ENCODE measurements around the gene FPR2. TPM values are rescaled to one million over a fixed set of nuclear protein-coding genes. Genes with fewer than 3 reads are reported as not detected.

Gene FPR2
- total RNA-seq, 1 experiment from 2014 or later = not detected

GRCh38 chr19:51779181-51779580, 18.2 kb downstream of the FPR2 start:
- no peaks in the 10 kb centered on the region for H3K36me3 ChIP-seq (ENCODE audit: low read depth)
- no peaks in the 10 kb centered on the region; the same call in 1 of the 2 replicates for H4K20me1 ChIP-seq (ENCODE audit: insufficient read depth)
- no peak for DNase-seq
- H3K27me3 ChIP-seq (ENCODE audit: insufficient read depth, low read depth) = peaks cover 13% of the 10 kb centered on the region
- no peaks in the 10 kb centered on the region for H3K9me2 ChIP-seq (ENCODE audit: insufficient read depth)
- intact Hi-C loops (cut with micrococcal nuclease; ENCODE audit: unreplicated experiment) = loop anchor here (5.0 to 10.0 kb wide), 2 partner anchors 114 to 357 kb away; no protein-coding TSS in a partner anchor
- no peak overlapping the region for H2AFZ ChIP-seq
- no TSS peak for BruUV-seq (replicated peaks)
- no peak overlapping the region for H3K4me2 ChIP-seq
- H3K79me2 ChIP-seq (ENCODE audit: low read depth) = no peaks in the 10 kb centered on the region
- TF ChIP-seq EZH2 (IDR thresholded peaks at IDR 0.05; ENCODE audit: low read depth) = no peak
- TF ChIP-seq, protein P1, sequence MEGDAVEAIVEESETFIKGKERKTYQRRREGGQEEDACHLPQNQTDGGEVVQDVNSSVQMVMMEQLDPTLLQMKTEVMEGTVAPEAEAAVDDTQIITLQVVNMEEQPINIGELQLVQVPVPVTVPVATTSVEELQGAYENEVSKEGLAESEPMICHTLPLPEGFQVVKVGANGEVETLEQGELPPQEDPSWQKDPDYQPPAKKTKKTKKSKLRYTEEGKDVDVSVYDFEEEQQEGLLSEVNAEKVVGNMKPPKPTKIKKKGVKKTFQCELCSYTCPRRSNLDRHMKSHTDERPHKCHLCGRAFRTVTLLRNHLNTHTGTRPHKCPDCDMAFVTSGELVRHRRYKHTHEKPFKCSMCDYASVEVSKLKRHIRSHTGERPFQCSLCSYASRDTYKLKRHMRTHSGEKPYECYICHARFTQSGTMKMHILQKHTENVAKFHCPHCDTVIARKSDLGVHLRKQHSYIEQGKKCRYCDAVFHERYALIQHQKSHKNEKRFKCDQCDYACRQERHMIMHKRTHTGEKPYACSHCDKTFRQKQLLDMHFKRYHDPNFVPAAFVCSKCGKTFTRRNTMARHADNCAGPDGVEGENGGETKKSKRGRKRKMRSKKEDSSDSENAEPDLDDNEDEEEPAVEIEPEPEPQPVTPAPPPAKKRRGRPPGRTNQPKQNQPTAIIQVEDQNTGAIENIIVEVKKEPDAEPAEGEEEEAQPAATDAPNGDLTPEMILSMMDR (conservative IDR thresholded peaks at IDR 0.05) = no peak
- H3K27ac ChIP-seq = no peak overlapping the region
- H3K4me1 ChIP-seq (replicated peaks; ENCODE audit: insufficient read depth) = no peaks in the 10 kb centered on the region
- no peak overlapping the region for H3K4me3 ChIP-seq
- H3K9me3 ChIP-seq (ENCODE audit: insufficient read depth, low read depth) = no peaks in the 10 kb centered on the region
- POLR2A ChIA-PET (ENCODE audit: unreplicated experiment) = no interaction called here
- CTCF ChIA-PET = no interaction called here
- no peaks in the 10 kb centered on the region for H3F3A ChIP-seq (ENCODE audit: insufficient read depth, low read depth)

GRCh38 chr19:51779703-51780102, 18.7 kb downstream of the FPR2 start:
- intact Hi-C loops (cut with micrococcal nuclease; ENCODE audit: unreplicated experiment) = loop anchor here (5.0 to 10.0 kb wide), 2 partner anchors 115 to 357 kb away; no protein-coding TSS in a partner anchor
- Histone ChIP-seq H2AFZ (no peak overlapping the region), H3K27ac (no peak overlapping the region), H3K4me1 (replicated peaks; ENCODE audit: insufficient read depth) (no peaks in the 10 kb centered on the region), H3K36me3 (ENCODE audit: low read depth) (no peaks in the 10 kb centered on the region), H3K27me3 (ENCODE audit: insufficient read depth, low read depth) (peaks cover 15% of the 10 kb centered on the region), H3K9me2 (ENCODE audit: insufficient read depth) (no peaks in the 10 kb centered on the region), H3F3A (ENCODE audit: insufficient read depth, low read depth) (no peaks in the 10 kb centered on the region), H3K9me3 (ENCODE audit: insufficient read depth, low read depth) (no peaks in the 10 kb centered on the region), H4K20me1 (ENCODE audit: insufficient read depth) (no peaks in the 10 kb centered on the region; the same call in 1 of the 2 replicates), H3K4me2 (no peak overlapping the region), H3K4me3 (no peak overlapping the region), H3K79me2 (ENCODE audit: low read depth) (no peaks in the 10 kb centered on the region)
- ChIA-PET POLR2A (ENCODE audit: unreplicated experiment) (no interaction called here), CTCF (no interaction called here)
- BruUV-seq (replicated peaks) = no TSS peak
- no peak for DNase-seq
- TF ChIP-seq, protein P1 (conservative IDR thresholded peaks at IDR 0.05) = no peak
- TF ChIP-seq EZH2 (IDR thresholded peaks at IDR 0.05; ENCODE audit: low read depth) = no peak

- Histone ChIP-seq H3K27me3 (ENCODE audit: insufficient read depth, low read depth) (peaks cover 19% of the 10 kb centered on the region), H3K4me1 (replicated peaks; ENCODE audit: insufficient read depth) (no peaks in the 10 kb centered on the region), H3K36me3 (ENCODE audit: low read depth) (no peaks in the 10 kb centered on the region), H3K4me2 (no peak overlapping the region), H3K9me3 (ENCODE audit: insufficient read depth, low read depth) (no peaks in the 10 kb centered on the region), H4K20me1 (ENCODE audit: insufficient read depth) (no peaks in the 10 kb centered on the region; the same call in 1 of the 2 replicates), H3K9me2 (ENCODE audit: insufficient read depth) (no peaks in the 10 kb centered on the region), H3F3A (ENCODE audit: insufficient read depth, low read depth) (no peaks in the 10 kb centered on the region), H3K79me2 (ENCODE audit: low read depth) (no peaks in the 10 kb centered on the region), H2AFZ (no peak overlapping the region), H3K27ac (no peak overlapping the region), H3K4me3 (no peak overlapping the region)
- BruUV-seq (replicated peaks) = no TSS peak
- DNase-seq = no peak
- CTCF ChIA-PET = no interaction called here
- intact Hi-C loops (cut with micrococcal nuclease; ENCODE audit: unreplicated experiment) = no loop called here
- no peak for TF ChIP-seq EZH2 (IDR thresholded peaks at IDR 0.05; ENCODE audit: low read depth)
- TF ChIP-seq, protein P1 (conservative IDR thresholded peaks at IDR 0.05) = no peak
- POLR2A ChIA-PET (ENCODE audit: unreplicated experiment) = no interaction called here
Measured at GRCh38 chr19:51780270-51780669, 19.3 kb downstream of the FPR2 start.

Data from PC-9 (cell line).